HCT116 (cell line): Measurements from ENCODE around the gene FLNB. TPM values are rescaled to one million over a fixed set of nuclear protein-coding genes. Genes with fewer than 3 reads are reported as not detected.

ENCODE experiments used
- ATAC-seq: fragments of 200-7000 bp; cut with Tn5 transposase; 2 replicates; pipeline ENCODE4 v1.9.1; 2020; ENCODE audit warnings: mild to moderate bottlenecking, moderate library complexity
- BruUV-seq: library from RNA; stranded (reverse); fragments of 400-500 nt; replicated peaks from 2 replicates; lab custom pipeline; 2021; lab: Mats Ljungman, UMichigan
- CTCF ChIA-PET: fragments of 300-600 bp; sonication (Branson Sonifier 250); formaldehyde crosslinking; loops from one replicate; lab custom pipeline; 2021; ENCODE audit warnings: antibody characterized with exemption; lab: Charles Lee
- POLR2A ChIA-PET: fragments of 300-600, 350-600 bp; sonication (Branson Sonifier 250); formaldehyde crosslinking; loops from one replicate; lab custom pipeline; 2021; ENCODE audit warnings: antibody characterized with exemption; lab: Charles Lee
- RAD21 ChIA-PET, 2 experiments: fragments of 300-600 bp; sonication (Branson Sonifier 250); formaldehyde crosslinking; loops; one replicate each; lab custom pipeline; 2023; ENCODE audit warnings: low total read pairs in 2 of 2; ENCODE audit not compliant: uncharacterized antibody in 2 of 2, unreplicated experiment in 2 of 2, low non-redundant PET in 1 of 2; lab: Charles Lee
- DNase-seq: peaks from one replicate; pipeline ENCODE4 v3.0.0-alpha.2; 2010; ENCODE audit warnings: low read depth, low spot score
- H2AFZ ChIP-seq: fragments of 200-600 bp; shearing (Covaris generic), sonication (generic); 2 replicates; pipeline ENCODE4 v1.6.1; 2017; ENCODE audit warnings: low read depth, mixed run types, mixed read lengths, antibody characterized with exemption, low read length; ENCODE audit not compliant: poor library complexity, severe bottlenecking
- H3K27ac ChIP-seq: 2 replicates; pipeline ENCODE4 v1.5.1; 2012; ENCODE audit warnings: low read depth, low read length
- H3K27me3 ChIP-seq: fragments of 200-600 bp; sonication (generic); 2 replicates; pipeline ENCODE4 v1.6.1; 2016; ENCODE audit warnings: mixed run types, low read length, mixed read lengths; ENCODE audit not compliant: insufficient read depth
- H3K36me3 ChIP-seq, 2 experiments: fragments of 200-500 bp in 1 of 2; fragments of 200-600 bp in 1 of 2; sonication (Bioruptor generic) in 1 of 2; sonication (generic) in 1 of 2; 2 replicates each; pipeline versions ENCODE4 v1.5.1 to v1.6.1; 2014 to 2016; ENCODE audit warnings: low read length in 2 of 2, inconsistent platforms in 1 of 2, mixed read lengths in 1 of 2, mixed run types in 1 of 2; ENCODE audit not compliant: insufficient read depth in 2 of 2, control insufficient read depth in 1 of 2
- H3K4me1 ChIP-seq, 2 experiments: fragments of 200-600 bp in 1 of 2; sonication (generic) in 1 of 2; 2 replicates each; pipeline versions ENCODE4 v1.5.1 to v1.6.1; 2012 to 2017; ENCODE audit warnings: low read length in 2 of 2, inconsistent platforms in 1 of 2, mild to moderate bottlenecking in 1 of 2, mixed read lengths in 1 of 2, mixed run types in 1 of 2, moderate library complexity in 1 of 2; ENCODE audit not compliant: insufficient read depth in 2 of 2, control insufficient read depth in 1 of 2
- H3K4me2 ChIP-seq: fragments of 200-600 bp; sonication (generic); 2 replicates; pipeline ENCODE4 v1.6.1; 2017; ENCODE audit warnings: mixed run types, low read length, mixed read lengths
- H3K4me3 ChIP-seq, 2 experiments: fragments of 200-600 bp in 1 of 2; sonication (generic) in 1 of 2; replicated peaks in 1 of 2; 2 replicates each; pipeline ENCODE4 v1.5.1; 2011 to 2016; ENCODE audit warnings: low read length in 2 of 2, control low read depth in 1 of 2, low read depth in 1 of 2, mild to moderate bottlenecking in 1 of 2, mixed read lengths in 1 of 2, mixed run types in 1 of 2
- H3K79me2 ChIP-seq: fragments of 200-600 bp; sonication (generic); 2 replicates; pipeline ENCODE4 v1.6.1; 2017; ENCODE audit warnings: mild to moderate bottlenecking, mixed run types, low read length, moderate library complexity, mixed read lengths; ENCODE audit not compliant: insufficient read depth
- H3K9ac ChIP-seq: fragments of 200-600 bp; sonication (generic); 2 replicates; pipeline ENCODE4 v1.6.1; 2016; ENCODE audit warnings: low read length, mixed read lengths
- H3K9me2 ChIP-seq: fragments of 200-600 bp; sonication (generic), shearing (Covaris generic); 2 replicates; pipeline ENCODE4 v1.6.1; 2017; ENCODE audit warnings: mixed run types, mild to moderate bottlenecking, moderate library complexity; ENCODE audit not compliant: insufficient read depth
- H3K9me3 ChIP-seq, 2 experiments: fragments of 200-500 bp in 1 of 2; fragments of 200-600 bp in 1 of 2; sonication (Bioruptor generic) in 1 of 2; sonication (generic) in 1 of 2; 2 replicates each; pipeline ENCODE4 v1.6.1; 2014 to 2017; ENCODE audit warnings: low read length in 2 of 2, mixed read lengths in 2 of 2, inconsistent platforms in 1 of 2, low read depth in 1 of 2, mild to moderate bottlenecking in 1 of 2, mixed run types in 1 of 2, moderate library complexity in 1 of 2; ENCODE audit not compliant: control insufficient read depth in 1 of 2, insufficient read depth in 1 of 2
- H4K20me1 ChIP-seq: fragments of 200-600 bp; sonication (generic), shearing (Covaris generic); 2 replicates; pipeline ENCODE4 v1.6.1; 2017; ENCODE audit warnings: mixed run types, mild to moderate bottlenecking, moderate library complexity; ENCODE audit not compliant: insufficient read depth
- ATF3 ChIP-seq: IDR thresholded peaks from 2 replicates; pipeline ENCODE4 v1.6.1; 2012
- CBX3 ChIP-seq: IDR thresholded peaks from 2 replicates; pipeline ENCODE4 v1.6.1; 2012; ENCODE audit warnings: low read depth
- EGR1 ChIP-seq: IDR thresholded peaks from 2 replicates; pipeline ENCODE4 v1.6.1; 2012; ENCODE audit warnings: low read depth
- ELF1 ChIP-seq: IDR thresholded peaks from 2 replicates; pipeline ENCODE4 v1.6.1; 2012; ENCODE audit warnings: low read depth, borderline replicate concordance
- EZH2phosphoT487 ChIP-seq: fragments of 200-600 bp; IDR thresholded peaks from 2 replicates; pipeline ENCODE4 v1.6.1; 2018; ENCODE audit warnings: antibody characterized with exemption, borderline replicate concordance
- FOSL1 ChIP-seq: IDR thresholded peaks from 2 replicates; pipeline ENCODE4 v1.6.1; 2012; ENCODE audit warnings: low read depth
- JUND ChIP-seq: IDR thresholded peaks from 2 replicates; pipeline ENCODE4 v1.6.1; 2012
- POLR2A ChIP-seq: IDR thresholded peaks from 2 replicates; pipeline ENCODE4 v1.7.0; 2011; ENCODE audit warnings: borderline replicate concordance; ENCODE audit not compliant: insufficient read depth, insufficient read length; ENCODE audit errors: extremely low read depth
- RAD21 ChIP-seq: IDR thresholded peaks from 2 replicates; pipeline ENCODE4 v1.6.1; 2012; ENCODE audit warnings: low read depth, mild to moderate bottlenecking
- SP1 ChIP-seq: IDR thresholded peaks from 2 replicates; pipeline ENCODE4 v1.6.1; 2012; ENCODE audit warnings: low read depth
- SRF ChIP-seq: IDR thresholded peaks from 2 replicates; pipeline ENCODE4 v1.6.1; 2012; ENCODE audit warnings: low read depth
- TCF7L2 ChIP-seq: IDR thresholded peaks from 2 replicates; pipeline ENCODE4 v1.7.0; 2011; ENCODE audit warnings: borderline replicate concordance, inconsistent platforms; ENCODE audit not compliant: insufficient read depth, insufficient read length; ENCODE audit errors: extremely low read depth
- ZBTB33 ChIP-seq: IDR thresholded peaks from 2 replicates; pipeline ENCODE4 v1.6.1; 2011; ENCODE audit warnings: mild to moderate bottlenecking, low read length, moderate library complexity; ENCODE audit not compliant: insufficient replicate concordance; ENCODE audit errors: extremely low read depth
- ZFX ChIP-seq: fragments of 450-650 bp; IDR thresholded peaks from 2 replicates; pipeline ENCODE4 v1.6.1; 2017
- ZNF274 ChIP-seq: fragments of 200-500 bp; sonication (Bioruptor generic); IDR thresholded peaks from 2 replicates; pipeline ENCODE4 v1.6.1; 2014; ENCODE audit warnings: mild to moderate bottlenecking, low read depth, low read length, inconsistent platforms
- intact Hi-C: fragments of 100-400 bp; cut with micrococcal nuclease; formaldehyde crosslinking; loops from 2 replicates; pipeline ENCODE4 v1.10.0; 2022
- total RNA-seq: library from RNA; stranded (reverse); gene quantifications from one replicate; pipeline ENCODE4 v1.2.1, GENCODE V29; 2021; ENCODE audit not compliant: unreplicated experiment

The FLNB gene
- total RNA-seq, 1 experiment from 2014 or later, result 116 TPM

- Histone ChIP-seq H3K9me2 (no peaks in the 10 kb centered on the region), H2AFZ (no peak overlapping the region), H3K79me2 (no peaks in the 10 kb centered on the region), H3K4me2 (no peak overlapping the region), H4K20me1 (no peaks in the 10 kb centered on the region), H3K27ac (no peak overlapping the region), H3K4me1 (no peaks in the 10 kb centered on the region), H3K9ac (no peak overlapping the region), H3K27me3 (no peaks in the 10 kb centered on the region), H3K9me3 (no peaks in the 10 kb centered on the region), H3K4me3 (no peak overlapping the region), H3K36me3 (peaks cover 22 to 45% of the 10 kb centered on the region in 2 experiments)
- intact Hi-C loops, result no loop called here
- RAD21 ChIA-PET, result no interaction called here
- BruUV-seq, result no TSS peak
- no peak for ATAC-seq
- no peak for DNase-seq
- POLR2A ChIA-PET, result no interaction called here
- CTCF ChIA-PET, result no interaction called here
- no peak for TF ChIP-seq ZFX
Measured at GRCh38 chr3:58144478-58145325, 136.5 kb downstream of the FLNB start.

- intact Hi-C loops, result no loop called here
- BruUV-seq, result no TSS peak
- Histone ChIP-seq H3K27ac (no peak overlapping the region), H3K9me2 (no peaks in the 10 kb centered on the region), H3K9ac (no peak overlapping the region), H3K79me2 (no peaks in the 10 kb centered on the region), H3K27me3 (no peaks in the 10 kb centered on the region), H2AFZ (no peak overlapping the region), H3K4me2 (no peak overlapping the region), H3K4me1 (no peaks in the 10 kb centered on the region), H3K4me3 (no peak overlapping the region)
- TF ChIP-seq SP1 (no peak), ZBTB33 (no peak), JUND (no peak), TCF7L2 (no peak), CBX3 (no peak), EGR1 (no peak), ELF1 (no peak), SRF (no peak), RAD21 (no peak), POLR2A (no peak), FOSL1 (no peak), ZNF274 (no peak), ATF3 (no peak), EZH2phosphoT487 (no peak), ZFX (no peak)
- TF ChIP-seq, all 23 proteins: peak for 0
- POLR2A ChIA-PET, result no interaction called here
- H4K20me1 ChIP-seq, result no peaks in the 10 kb centered on the region
- H3K36me3 ChIP-seq, result peaks cover 23 to 43% of the 10 kb centered on the region in 2 experiments
- DNase-seq (no peak), ATAC-seq (no peak)
- RAD21 ChIA-PET, result no interaction called here
- CTCF ChIA-PET, result no interaction called here
- H3K9me3 ChIP-seq, result no peaks in the 10 kb centered on the region
Measured at GRCh38 chr3:58148049-58148448, 139.8 kb downstream of the FLNB start.
